Gastrocnemius medialis (tissue), 4 donors: ENCODE measurements around the gene MOBP.

ENCODE experiments used
- POLR2A ChIP-seq, 2 donors: fragments of 450-650 bp; IDR thresholded peaks; one replicate each; pipeline ENCODE4 v1.6.1; 2017; ENCODE audit warnings: antibody characterized with exemption in 2 of 2, mild to moderate bottlenecking in 2 of 2, moderate library complexity in 2 of 2
- TF ChIP-seq, protein P1 (sequence below), 5 experiments: fragments of 450-650 bp in 3 of 5; fragments of 200-600 bp in 2 of 5; sonication (generic) in 2 of 5; IDR thresholded peaks in 4 of 5; conservative IDR thresholded peaks in 1 of 5; 1 replicate in 4 of 5; 2 replicates in 1 of 5; pipeline ENCODE4 v1.5.1; 2016 to 2019; ENCODE audit warnings: antibody characterized with exemption in 5 of 5, mild to moderate bottlenecking in 3 of 5, moderate library complexity in 3 of 5

DNA sequence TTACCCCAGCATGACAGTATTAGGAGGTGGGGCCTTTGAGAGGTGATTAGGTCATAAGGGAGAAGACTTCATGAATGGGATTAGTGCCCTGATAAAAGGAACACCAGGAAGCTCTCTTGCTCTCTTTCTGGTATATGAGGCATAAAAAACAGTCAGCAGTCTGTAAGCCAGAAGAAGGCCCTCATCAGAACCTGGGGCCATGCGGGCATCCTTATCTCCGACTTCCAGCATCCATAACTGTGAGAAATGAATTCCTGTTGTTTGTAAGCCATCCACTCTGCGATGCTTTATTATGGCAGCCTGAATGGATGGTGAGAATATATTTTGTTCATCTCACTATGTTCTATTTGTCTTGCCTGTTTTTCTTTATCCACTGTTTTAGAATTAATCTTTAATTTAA is 17.7 kb upstream of the MOBP start:
- TF ChIP-seq, protein P1, sequence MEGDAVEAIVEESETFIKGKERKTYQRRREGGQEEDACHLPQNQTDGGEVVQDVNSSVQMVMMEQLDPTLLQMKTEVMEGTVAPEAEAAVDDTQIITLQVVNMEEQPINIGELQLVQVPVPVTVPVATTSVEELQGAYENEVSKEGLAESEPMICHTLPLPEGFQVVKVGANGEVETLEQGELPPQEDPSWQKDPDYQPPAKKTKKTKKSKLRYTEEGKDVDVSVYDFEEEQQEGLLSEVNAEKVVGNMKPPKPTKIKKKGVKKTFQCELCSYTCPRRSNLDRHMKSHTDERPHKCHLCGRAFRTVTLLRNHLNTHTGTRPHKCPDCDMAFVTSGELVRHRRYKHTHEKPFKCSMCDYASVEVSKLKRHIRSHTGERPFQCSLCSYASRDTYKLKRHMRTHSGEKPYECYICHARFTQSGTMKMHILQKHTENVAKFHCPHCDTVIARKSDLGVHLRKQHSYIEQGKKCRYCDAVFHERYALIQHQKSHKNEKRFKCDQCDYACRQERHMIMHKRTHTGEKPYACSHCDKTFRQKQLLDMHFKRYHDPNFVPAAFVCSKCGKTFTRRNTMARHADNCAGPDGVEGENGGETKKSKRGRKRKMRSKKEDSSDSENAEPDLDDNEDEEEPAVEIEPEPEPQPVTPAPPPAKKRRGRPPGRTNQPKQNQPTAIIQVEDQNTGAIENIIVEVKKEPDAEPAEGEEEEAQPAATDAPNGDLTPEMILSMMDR (IDR thresholded peaks at IDR 0.05 in 4 of 5, conservative IDR thresholded peaks at IDR 0.05 in 1 of 5), result no peak
- no peak for TF ChIP-seq POLR2A (IDR thresholded peaks at IDR 0.05)
